VCaP (cell line): Measurements from ENCODE around the gene FSTL4.

Source experiments
- H3K27ac ChIP-seq: fragments of 450-650 bp; 2 replicates; pipeline ENCODE4 v1.5.1; 2017
- CTCF ChIP-seq: fragments of 450-650 bp; conservative IDR thresholded peaks from 2 replicates; pipeline ENCODE4 v1.5.1; 2017; ENCODE audit warnings: mild to moderate bottlenecking, moderate library complexity

Gene FSTL4

DNA sequence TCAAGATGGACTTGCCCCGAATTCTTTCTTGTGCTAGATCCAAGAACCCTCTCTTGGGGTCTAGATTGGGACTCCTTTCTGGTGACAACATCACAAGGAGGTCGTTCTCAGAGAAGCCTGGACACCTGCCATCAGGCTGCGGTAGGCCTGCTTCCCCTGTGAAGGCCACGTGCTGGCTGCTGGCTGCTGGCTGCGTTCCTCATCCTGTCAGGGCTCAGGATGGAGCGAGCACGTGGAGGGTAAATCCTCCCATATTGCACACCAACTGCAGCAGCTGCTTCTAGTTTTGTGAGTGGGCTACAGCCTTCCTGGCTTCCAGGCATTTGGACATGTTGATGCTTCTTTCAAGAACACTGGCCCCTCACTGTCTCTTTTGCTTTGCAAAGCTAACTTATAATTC lies 464.9 kb downstream of the FSTL4 start:
- TF ChIP-seq CTCF: no peak
- no peak overlapping the region for H3K27ac ChIP-seq
